ENCODE results near the gene SHD. TPM values are rescaled to one million over a fixed set of nuclear protein-coding genes. Genes with fewer than 3 reads are reported as not detected.

The SHD gene
- total and polyA plus RNA-seq, 10 donors: 0.05 to 3.9 (median 0.78) TPM; not detected in 6

GRCh38 chr19:4319067-4319718 is 40.1 kb downstream of the SHD start:
- intact Hi-C loops (cut with DNase I; ENCODE audit: low total_unique reads): no loop called here
- 95 to 100% (median 95%) methylated on average over 2 of the region's 2 CpGs for WGBS, 5 donors
- Histone ChIP-seq H3K4me3 (no peak overlapping the region), H3K36me3 (no peaks in the 10 kb centered on the region), H3K27me3 (replicated peaks in 1 of 7) (peaks cover 0 to 26% (median 0%) of the 10 kb centered on the region in 7 donors), H3K4me1 (peaks cover 0 to 8% (median 3%) of the 10 kb centered on the region in 6 donors), H3K9me3 (peaks cover 0 to 36% (median 3%) of the 10 kb centered on the region in 8 donors), H3K27ac (no peak overlapping the region)
- no peak for TF ChIP-seq POLR2A (IDR thresholded peaks at IDR 0.05)
- no peak for TF ChIP-seq POLR2AphosphoS5 (IDR thresholded peaks at IDR 0.05)
- TF ChIP-seq CTCF (IDR thresholded peaks at IDR 0.05 in 8 of 11, conservative IDR thresholded peaks at IDR 0.05 in 3 of 11): no peak
- no peak for DNase-seq

- H3K9me3 ChIP-seq: peaks cover 0 to 36% (median 3%) of the 10 kb centered on the region in 8 donors
- no peak for TF ChIP-seq POLR2AphosphoS5 (IDR thresholded peaks at IDR 0.05)
- TF ChIP-seq CTCF (IDR thresholded peaks at IDR 0.05 in 8 of 11, conservative IDR thresholded peaks at IDR 0.05 in 3 of 11): no peak
- TF ChIP-seq POLR2A (IDR thresholded peaks at IDR 0.05): no peak
- H3K27ac ChIP-seq: no peak overlapping the region
- DNase-seq: no peak
- no peaks in the 10 kb centered on the region for H3K4me1 ChIP-seq
- intact Hi-C loops (cut with DNase I; ENCODE audit: low total_unique reads): no loop called here
- no peak overlapping the region for H3K4me3 ChIP-seq
- H3K36me3 ChIP-seq: no peaks in the 10 kb centered on the region
- 86 to 95% (median 95%) methylated on average over 2 of the region's 2 CpGs for WGBS, 5 donors
- H3K27me3 ChIP-seq (replicated peaks in 1 of 7): peaks cover 0 to 26% (median 0%) of the 10 kb centered on the region in 7 donors
These were observed 41.4 kb downstream of the SHD start for GRCh38 chr19:4320419-4320818.

- 77 to 86% (median 83%) methylated on average over 21 to 37 of the region's 37 CpGs for WGBS, 5 donors
These were observed 44.0 kb downstream of the SHD start for GRCh38 chr19:4322942-4323665.

More at GRCh38 chr19:4322942-4323665, 44.0 kb downstream of the SHD start:
- intact Hi-C loops (cut with DNase I; ENCODE audit: low total_unique reads): no loop called here
- peaks cover 0 to 27% (median 11%) of the 10 kb centered on the region in 7 donors for H3K27me3 ChIP-seq (replicated peaks in 1 of 7)
- no peak overlapping the region for H3K27ac ChIP-seq
- H3K4me3 ChIP-seq: no peak overlapping the region
- peaks cover 3 to 19% (median 15%) of the 10 kb centered on the region in 6 donors for H3K4me1 ChIP-seq
- DNase-seq: no peak
- no peaks in the 10 kb centered on the region for H3K36me3 ChIP-seq
- TF ChIP-seq POLR2A (IDR thresholded peaks at IDR 0.05) (no peak), POLR2AphosphoS5 (IDR thresholded peaks at IDR 0.05) (no peak), CTCF (IDR thresholded peaks at IDR 0.05 in 8 of 11, conservative IDR thresholded peaks at IDR 0.05 in 3 of 11) (no peak)
- peaks cover 0 to 36% (median 3%) of the 10 kb centered on the region in 8 donors for H3K9me3 ChIP-seq
